Embryonic facial prominence (tissue), 1 donor: Measurements from ENCODE around the gene COTL1.

Experiments
- DNase-seq: peaks from one replicate; pipeline ENCODE4 v3.0.0-alpha.2; 2016; ENCODE audit errors: extremely low spot score

The COTL1 gene

DNA sequence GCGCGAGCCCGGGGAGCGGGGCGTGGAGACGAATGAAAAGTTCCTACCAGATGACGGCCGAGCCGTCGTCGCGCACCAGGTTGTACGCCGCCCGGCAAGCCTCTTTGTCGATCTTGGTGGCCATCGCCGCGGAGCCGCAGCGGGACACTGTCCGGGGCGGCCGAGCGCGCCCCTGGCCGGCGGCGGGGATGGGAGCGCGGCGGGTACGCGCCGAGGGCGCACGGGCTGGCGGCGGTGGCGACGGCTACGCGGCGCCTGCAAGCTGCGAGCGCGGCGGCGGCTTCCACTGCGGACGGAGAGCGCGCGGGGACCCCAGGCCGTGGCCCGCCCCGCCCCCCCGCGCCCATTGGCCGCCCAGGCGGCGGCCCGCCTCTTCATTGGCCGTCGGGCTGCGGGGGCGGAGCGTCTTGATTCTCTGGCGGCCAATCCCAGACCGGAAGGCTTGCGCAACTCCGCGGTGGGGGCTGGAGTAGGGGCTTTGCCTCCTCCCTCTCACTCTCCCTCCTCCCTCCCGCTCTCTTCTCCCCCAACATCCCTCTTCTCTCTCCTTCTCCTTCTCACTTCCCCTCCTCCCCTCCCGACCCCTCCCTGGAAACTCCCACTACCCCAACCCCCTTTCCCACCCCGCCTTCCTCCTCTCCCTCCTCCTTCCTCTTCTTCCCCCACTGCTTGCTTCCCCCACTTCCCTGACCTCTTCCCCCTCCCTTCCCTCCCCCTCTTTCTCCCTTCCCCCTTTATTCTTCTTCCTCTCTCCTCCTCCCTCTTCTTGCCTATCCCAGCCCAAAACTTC is at the start of gene COTL1:
Gene COTL1 (minus strand): TSS at position 288 of the 790 bp plus-strand sequence. CDS start 164 bp downstream, at position 124.
- DNase-seq: peak; percentile 92

DNA sequence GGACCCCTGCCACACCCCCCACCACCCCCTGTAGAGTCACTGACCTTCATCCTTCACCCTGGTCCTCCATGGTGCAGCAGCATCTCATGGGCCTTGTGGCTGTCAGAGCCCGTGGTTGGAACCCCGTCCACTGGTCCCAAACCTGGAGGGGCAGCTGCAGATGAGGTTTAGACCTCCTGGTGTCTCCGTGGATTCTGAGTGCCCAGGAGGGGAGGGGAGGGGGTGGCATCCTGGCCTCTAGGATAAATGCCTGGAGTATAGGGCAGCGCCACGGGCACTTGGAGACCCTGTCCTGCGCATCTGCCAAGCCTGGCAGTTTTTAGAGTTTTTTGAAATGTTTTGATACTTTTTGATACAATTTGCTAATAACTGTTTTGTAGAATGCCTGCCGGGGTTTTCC is 48.0 kb upstream of the COTL1 start:
- DNase-seq: no peak

DNA sequence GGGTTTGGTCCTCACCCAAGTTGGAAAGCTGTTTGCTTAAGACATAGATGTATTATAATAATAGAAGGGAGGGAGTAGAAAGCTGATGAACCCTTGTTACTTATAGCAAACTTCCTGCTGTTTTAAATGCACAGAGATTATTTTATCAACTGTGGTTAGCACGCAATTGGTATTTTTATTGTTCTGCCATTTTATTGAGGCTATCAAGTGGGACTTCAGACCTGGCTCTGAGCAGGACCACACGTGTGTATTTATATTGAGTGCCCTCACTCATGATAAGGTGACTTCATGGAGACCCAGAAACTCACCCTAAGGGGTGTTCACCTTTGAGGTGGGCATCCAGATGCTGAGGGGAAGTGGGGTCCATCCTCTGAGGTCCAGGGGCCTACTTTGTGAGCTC is 47.5 kb upstream of the COTL1 start:
- no peak for DNase-seq

DNA sequence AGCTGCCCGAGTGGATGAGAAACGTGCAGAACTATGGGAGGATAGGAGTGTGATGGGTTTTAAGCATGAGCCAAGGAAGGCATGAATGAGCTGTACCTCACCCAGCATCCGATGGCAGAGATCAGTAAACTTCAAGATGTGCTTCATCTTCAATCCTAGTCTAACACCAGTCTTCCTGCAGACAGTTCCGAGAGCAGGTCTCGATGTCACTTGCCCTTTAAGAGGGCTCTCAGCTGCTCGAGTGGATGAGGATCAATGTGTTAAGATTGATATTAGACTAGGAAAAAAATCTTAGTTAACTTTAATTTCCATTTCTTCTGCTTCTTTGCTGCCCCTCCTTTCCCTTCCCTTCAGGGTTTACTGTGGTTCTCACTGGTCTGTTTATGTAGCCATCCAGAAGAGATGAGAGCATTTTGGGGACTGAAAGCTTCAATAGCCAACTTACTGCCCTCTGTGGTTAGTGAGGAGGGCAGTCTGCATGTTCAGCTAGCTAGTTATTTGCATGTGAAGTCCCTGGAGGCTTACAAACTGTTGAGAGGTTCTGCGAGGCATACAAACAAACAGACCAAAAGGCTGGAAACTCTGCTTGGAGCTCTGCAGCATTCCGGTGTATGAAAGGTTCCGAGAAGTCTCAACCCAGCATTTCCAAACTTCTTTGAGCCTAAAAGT is 45.7 kb upstream of the COTL1 start:
- no peak for DNase-seq

GRCh38 chr16:84662471-84662870 is 44.6 kb upstream of the COTL1 start:
- DNase-seq: no peak

DNA sequence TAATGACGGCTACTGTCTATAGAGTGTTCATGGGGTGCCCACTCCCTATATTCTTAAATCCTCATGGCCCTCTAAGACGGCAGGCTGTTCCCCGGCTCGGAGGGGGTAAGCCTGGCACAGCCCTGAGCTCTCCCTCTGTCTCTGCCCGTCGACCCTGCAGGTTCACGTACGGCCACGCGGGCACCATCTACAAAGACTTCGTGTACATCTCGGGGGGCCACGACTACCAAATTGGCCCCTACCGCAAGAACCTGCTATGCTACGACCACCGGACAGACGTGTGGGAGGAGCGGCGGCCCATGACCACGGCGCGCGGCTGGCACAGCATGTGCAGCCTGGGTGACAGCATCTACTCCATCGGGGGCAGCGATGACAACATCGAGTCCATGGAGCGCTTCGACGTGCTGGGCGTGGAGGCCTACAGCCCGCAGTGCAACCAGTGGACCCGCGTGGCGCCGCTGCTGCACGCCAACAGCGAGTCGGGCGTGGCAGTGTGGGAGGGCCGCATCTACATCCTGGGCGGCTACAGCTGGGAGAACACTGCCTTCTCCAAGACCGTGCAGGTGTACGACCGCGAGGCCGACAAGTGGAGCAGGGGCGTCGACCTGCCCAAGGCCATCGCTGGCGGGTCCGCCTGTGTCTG is 43.7 kb upstream of the COTL1 start:
- no peak for DNase-seq

GRCh38 chr16:84660973-84661372 is 43.1 kb upstream of the COTL1 start:
- no peak for DNase-seq

GRCh38 chr16:84659656-84660300 is 41.9 kb upstream of the COTL1 start:
- DNase-seq: no peak

GRCh38 chr16:84658690-84659089 is 40.8 kb upstream of the COTL1 start:
- DNase-seq: no peak

- DNase-seq: no peak
Measured at GRCh38 chr16:84657229-84657837, 39.5 kb upstream of the COTL1 start.

DNA sequence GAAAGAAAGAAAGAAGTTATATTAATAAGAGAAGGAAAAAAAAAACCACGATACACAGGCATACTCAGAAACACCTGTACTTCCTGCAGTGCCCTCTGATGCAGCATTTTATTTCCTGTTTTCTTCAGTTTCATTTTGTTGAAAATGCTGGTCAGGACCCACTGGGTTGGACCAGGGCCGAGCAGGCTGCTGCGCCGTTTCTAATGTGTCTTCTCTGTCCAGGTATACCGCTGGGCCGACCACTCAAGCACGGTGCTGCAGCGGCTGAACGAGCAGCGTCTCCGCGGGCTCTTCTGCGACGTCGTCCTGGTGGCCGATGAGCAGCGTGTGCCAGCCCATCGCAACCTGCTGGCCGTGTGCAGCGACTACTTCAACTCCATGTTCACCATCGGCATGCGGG is 38.8 kb upstream of the COTL1 start:
- DNase-seq: no peak

- DNase-seq: no peak
Measured at GRCh38 chr16:84654998-84655397, 37.1 kb upstream of the COTL1 start.

DNA sequence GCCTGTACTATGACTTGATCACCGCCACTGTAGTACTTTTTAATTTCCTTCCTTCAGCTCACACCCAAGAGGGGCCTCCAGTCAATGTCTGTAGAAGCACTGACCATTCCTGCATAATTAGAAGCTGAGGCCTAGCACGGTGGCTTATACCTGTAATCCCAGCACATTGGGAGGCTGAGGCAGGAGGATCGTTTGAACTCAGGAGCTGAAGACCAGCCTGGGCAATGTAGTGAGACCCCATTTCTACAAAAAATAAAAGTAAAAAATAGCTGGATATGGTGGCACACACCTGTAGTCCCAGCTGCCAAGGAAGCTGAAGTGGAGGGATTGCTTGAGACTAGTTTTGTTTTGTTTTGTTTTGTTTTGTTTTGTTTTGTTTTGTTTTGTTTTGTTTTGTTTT is 36.4 kb upstream of the COTL1 start:
- DNase-seq: no peak

GRCh38 chr16:84652566-84652965 is 34.7 kb upstream of the COTL1 start:
- no peak for DNase-seq

DNA sequence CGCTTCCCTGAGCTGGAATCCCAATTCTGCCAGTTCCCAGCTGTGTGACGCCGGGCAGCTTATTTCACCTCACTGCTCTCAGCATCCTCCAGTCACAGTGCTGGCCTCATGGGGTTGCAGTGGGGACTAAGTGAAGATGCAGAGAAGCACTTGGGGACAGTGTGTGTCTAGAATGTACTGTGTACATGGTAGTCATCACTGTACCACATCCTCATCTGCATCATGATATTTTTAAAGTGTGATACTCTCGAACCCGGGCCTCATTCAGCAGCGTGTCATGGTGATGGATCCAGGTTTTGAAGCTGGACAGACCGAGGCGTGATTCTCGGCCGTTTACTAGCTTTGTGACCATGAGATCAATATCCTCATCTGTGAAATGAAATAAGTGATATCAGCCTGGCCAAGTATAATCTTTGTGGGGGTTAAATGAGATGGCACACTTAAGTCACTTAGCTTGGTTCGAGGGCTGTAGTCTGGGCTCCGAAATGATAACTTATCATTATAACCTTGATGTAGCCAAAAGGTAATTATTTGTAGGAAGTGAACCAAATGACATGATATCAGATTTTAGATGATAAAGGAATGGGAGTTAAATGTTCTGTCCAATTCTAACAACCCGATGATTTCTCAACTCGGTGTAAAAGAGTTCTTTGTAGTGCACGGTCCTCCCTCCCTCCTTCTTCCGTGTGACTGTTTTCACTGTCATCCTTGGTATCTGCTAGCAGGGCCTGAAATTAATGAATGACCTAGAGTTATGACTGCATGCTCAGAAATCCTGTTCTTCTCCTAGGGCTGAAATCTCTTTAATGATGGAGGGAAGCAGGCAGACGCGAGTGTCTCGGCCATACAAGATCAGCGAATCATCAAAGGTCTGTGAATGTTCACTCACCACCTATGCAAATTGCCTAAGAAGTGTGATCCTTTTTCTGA is 32.4 kb upstream of the COTL1 start:
- DNase-seq: no peak

- DNase-seq: no peak
Measured at GRCh38 chr16:84649511-84649861, 31.6 kb upstream of the COTL1 start.

DNA sequence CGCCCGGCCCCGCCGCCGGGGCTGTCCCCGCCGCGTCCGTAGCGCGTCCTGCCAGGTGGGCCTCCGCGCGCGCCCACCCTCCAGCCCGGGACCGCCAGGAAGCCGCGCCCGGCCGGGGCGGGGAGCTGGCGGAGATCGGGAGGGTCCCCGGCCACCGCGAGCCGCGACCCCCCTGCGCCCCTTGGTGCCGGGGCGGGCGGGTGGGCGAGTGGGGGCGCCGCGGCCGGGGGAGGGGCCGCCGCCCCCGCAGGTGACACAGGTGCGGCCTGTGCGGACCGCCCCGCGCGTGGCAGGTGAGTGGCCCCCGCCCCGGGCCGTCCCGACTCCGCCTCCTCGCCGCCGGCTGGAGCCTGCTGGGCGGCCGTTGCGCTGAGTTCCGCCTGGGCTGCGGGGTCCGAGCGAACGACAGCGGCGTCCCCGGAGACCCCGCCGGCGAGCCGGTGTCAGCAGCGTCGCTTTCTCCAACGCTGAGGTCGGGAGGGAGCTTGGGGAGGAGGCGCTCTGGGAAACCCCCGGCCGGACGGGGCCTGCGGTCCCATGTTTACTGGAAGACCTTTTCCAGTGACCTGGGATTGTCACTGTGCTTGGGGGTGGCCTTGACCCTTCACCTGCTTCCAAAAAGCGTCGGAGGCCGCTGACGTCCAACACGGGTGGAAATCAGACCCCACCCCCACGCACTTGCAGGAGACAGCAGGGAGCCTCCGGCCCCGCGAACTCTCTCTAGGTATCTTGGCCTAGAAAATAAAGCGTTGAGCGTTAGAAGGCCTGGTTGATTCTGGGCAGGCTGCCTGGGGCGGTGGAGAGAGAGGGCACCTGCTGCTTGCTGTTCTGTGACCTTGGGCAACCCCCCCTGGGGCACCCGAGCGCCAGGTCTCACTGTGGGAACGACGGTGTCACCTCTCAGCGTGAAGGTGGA is 31.0 kb upstream of the COTL1 start:
- no peak for DNase-seq

DNA sequence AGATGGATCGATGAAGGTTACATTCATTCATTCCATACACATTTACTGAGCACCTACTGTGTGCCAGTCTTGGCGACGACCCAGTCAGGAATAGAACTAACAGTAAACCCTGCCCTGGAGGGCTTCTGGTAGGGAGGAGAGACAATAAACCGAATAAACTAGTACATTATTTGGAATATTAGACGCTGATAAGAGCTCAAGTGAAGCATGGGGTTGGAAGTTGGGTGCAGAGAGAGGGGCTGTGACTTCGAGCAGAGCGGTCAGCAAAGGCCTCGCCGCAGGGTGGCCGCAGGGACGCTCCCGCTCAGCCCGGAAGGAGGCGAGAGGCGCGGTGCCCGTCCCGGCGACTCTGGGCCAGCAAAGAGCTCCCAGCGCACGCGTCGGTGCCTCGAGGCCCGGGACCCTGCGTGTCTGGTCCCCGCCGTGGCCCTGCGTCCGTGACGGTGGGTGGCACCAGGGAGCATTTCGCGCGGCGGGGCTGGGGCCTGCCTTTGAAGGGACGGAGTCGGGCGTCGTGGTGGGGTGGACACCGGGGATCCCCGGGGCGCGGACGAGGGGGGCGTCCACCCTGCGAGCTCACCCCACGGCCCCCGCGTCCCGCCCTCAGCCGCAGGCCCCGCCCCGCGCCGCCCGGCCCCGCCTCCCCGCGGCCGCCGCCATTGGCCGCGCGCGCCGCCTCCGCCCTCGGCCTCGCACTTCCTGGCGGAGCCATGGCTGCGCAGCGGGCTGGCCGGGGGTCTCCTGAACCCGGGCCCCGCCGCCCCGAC is 30.1 kb upstream of the COTL1 start, which contains the start of gene KLHL36:
Gene KLHL36 (plus strand): TSS at position 684 of the 767 bp plus-strand sequence. CDS start 2,357 bp downstream, outside the sequence.
- DNase-seq: no peak

DNA sequence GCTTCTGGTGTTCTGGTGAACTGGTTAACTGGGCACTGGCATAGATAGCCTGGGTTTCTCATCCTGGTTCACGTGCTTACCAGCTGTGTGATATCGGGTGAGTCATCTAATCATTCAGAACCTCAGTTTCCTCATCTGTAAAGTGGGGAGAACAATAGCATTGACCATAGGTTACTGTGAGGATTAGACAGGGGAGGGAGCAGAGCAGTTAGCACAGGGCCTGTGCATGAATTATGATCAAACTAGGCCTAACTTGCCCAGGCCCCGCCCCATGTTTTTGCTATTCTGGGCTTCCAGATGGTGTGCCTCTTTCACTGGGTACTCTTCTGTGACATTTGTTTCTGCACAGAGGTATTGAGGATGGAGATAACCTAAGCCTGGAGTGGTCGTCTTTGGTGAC is 25.8 kb upstream of the COTL1 start:
- DNase-seq: no peak
